Fibroblast of gingiva (primary cell): ENCODE measurements around the gene MKLN1.
A peak's percentile ranks its signal among the peaks of the same experiment; 100 is the strongest.
"Not testable (repeated sequence)": the region's sequence is repeated elsewhere in the genome, so short reads cannot be mapped to it uniquely, and the experiment has no call there.

Source experiments
- DNase-seq: peaks from one replicate; pipeline ENCODE4 v3.0.0-alpha.2; 2011; ENCODE audit warnings: low read depth

The MKLN1 gene

GRCh38 chr7:131327626-131328376 is at the start of gene MKLN1:
Gene MKLN1 (plus strand): TSS chr7:131327876. CDS start chr7:131327900, 24 bp downstream.
- peak; percentile 88 for DNase-seq

- DNase-seq = no peak
Measured at GRCh38 chr7:131279044-131279443, 48.6 kb upstream of the MKLN1 start.

GRCh38 chr7:131281266-131282048 is 46.2 kb upstream of the MKLN1 start:
- no peak for DNase-seq

DNA sequence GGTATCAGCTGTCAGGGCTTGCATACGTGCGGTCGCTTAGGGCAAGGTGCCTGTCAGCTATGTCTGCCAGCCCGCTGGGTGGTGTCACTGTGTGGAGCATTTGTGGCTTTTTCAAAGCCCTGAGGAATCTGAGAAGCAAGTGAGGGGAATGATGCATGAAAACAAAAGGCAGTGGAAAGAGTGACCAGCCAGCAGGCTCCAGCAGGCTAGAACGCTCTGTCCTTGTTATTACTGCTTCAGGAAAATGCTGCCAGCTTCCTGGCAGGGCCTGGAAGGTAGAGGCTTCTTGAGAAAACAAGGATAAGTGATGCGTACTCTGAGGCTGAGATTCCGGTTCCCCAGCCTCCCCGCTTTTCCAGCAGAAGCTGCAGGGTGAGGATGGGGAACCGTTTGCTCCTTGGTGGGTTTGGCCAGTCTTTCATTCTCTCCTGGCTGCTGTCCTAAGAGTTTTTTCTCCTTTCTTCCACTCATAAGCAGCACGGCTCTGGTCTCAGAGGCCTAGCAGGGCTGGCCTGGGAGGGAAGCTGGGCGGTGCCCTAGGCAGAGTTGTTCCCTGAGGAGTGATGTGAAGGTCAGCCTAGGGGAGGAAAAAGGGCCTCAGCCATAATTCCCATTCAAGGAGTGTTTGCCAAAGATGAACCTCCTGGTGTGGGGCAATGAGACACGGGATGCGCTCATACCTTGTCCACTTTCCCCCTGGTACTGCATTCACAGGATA is 42.8 kb upstream of the MKLN1 start:
- DNase-seq = peak; percentile 57

DNA sequence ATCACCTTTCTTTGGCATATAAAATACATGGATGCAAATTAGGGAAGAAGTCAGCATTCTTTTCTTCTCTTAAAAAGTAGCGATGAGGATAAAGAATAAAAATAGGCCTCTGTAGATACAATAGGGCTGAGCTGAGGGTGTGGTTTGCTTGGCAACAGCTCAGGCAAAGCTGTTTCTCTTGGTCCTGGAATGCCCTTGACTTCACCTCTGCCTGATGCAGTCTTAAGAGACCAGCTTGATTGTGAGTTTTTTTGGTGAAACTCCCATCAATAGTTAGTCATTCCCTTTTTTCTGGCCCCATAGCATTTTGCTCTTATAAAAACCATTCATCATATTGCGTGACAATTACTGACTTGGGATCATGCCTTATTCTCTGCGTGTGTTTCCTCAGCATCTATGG is 42.1 kb upstream of the MKLN1 start:
- no peak for DNase-seq

DNA sequence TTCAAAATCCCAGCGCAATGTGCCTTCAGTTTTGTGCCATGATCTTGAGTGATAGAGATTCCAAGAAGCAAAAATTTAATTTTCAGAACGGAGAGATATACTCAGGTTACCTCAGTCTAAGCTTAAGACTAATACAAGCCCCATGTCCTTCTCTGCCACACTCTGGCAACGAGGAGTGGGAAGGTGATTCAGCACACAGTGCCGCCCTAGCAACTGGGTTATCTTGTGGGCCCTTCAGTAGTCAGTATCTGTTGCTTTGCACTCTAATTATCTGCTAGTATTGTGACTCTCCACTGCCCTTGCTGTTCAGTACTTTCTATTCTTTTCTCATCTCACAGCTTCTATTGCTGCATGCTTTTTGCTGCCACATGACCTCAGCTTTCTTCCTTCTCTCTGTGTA is 39.2 kb upstream of the MKLN1 start:
- no peak for DNase-seq

- no peak for DNase-seq
Measured at GRCh38 chr7:131289051-131289450, 38.6 kb upstream of the MKLN1 start.

DNA sequence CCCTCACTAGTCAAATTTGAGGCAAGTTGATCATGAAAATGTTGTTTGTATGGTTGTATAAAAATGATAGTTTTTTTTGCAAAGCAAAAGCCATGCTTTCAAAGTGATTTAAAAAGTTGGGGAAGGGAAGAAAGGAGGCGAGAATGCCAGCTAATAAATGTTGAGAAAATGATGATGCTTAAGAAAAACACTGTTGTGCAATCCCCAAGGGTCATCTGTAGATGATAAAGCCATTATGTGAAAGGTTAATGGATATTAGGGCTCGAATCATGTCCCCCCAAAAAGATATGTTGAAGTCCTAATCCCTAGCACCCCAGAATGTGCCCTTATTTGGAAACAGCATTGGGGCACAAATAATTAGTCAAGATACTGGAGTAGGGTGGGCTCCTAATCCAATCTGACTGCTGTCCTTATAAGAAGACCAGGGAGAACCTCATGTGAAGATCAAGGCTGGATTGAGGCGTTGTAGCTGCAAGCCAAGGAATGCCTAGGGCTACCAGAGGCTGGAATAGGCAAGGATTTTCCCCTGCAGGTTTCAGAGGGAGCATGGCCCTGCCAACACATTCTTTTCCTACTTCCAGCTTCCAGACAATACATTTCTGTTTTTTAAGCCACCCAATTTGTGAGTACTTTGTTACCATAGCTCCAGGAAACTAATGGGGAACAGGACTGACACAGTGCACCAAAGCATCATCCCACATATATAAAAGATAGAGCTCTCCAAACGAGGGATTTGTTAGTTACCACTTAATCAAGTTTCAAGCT is 35.4 kb upstream of the MKLN1 start:
- DNase-seq = no peak

DNA sequence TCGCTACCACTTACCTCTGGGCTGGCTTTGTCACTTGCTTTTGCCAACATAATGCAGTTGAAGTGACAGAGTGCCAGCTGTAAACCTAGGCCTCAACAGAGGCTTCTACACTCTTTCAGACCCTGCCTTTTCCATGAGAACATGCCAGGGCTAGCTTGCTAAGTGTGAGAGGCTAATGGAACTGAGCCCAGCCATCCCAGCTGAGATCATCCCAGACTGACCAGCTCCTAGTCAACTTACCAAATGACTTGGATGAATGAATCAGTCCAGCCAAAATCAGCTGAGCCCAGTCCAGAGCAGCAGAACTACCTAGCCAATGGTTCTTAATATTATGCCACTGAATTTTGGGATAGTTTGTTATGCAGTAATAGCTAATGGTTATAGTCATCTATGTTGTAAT is 34.7 kb upstream of the MKLN1 start:
- peak; percentile 49 for DNase-seq

DNA sequence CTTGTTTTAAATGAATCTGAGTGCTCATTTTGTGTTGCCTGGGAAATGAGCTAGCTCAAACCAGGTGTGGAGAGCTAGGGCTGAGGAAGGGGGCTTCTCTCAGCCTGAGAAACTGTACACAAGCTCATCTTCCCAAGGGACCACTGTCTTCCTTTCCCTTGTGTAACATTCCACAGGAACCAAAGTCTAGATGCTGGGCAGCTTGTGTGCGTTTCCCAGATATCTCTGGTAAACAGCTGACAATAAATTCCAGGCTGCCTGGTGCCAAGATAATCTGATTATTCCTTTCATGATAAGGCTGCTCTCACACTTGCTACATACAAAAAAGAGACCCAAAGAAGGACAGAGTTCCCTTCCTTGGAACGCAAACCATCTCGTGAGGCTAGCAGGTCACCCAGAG is 33.1 kb upstream of the MKLN1 start:
- DNase-seq = no peak

- DNase-seq = no peak
Measured at GRCh38 chr7:131298608-131298992, 29.1 kb upstream of the MKLN1 start.

- no peak for DNase-seq
Measured at GRCh38 chr7:131299074-131299473, 28.6 kb upstream of the MKLN1 start.

- no peak for DNase-seq
Measured at GRCh38 chr7:131300078-131300477, 27.6 kb upstream of the MKLN1 start.

- no peak for DNase-seq
Measured at GRCh38 chr7:131300572-131301466, 26.9 kb upstream of the MKLN1 start.

DNA sequence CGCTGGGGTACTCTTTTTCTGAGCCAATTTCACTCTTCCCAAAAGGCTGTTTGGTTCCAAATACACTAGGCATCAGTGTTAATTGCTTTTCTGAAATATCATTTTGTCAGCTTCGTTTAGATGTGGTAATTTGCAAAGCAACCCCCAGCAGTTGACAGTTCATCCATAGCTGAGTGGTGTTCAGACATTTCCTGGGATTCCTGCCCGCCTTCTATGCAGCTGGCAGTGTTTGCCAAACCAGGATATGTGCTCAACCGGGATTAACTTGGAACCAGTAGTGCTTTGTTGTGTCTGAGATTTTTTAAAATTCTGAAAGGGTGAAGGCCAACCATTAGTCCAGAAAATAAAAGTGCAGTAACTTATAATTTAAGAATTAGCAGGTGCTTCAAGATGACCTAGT is 25.2 kb upstream of the MKLN1 start:
- DNase-seq = no peak

GRCh38 chr7:131302876-131303707 is 24.6 kb upstream of the MKLN1 start:
- DNase-seq = no peak

- DNase-seq = no peak
Measured at GRCh38 chr7:131305152-131305551, 22.5 kb upstream of the MKLN1 start.

DNA sequence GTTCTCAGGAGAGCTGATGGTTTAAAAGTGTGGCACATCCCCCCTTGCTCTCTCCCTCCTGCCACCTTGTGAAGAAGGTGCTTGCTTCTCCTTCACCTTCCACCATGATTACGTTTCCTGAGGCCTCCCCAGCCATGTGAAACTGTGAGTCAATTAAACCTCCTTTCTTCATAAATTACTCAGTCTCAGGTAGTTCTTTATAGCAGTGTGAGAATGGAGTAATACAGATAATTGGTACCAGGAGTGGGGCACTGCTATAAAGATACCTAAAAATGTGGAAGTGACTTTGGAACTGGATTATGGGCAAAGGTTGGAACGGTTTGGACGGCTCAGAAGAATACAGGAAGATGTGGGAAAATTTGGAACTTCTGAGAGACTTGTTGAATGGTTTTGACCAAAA is 21.6 kb upstream of the MKLN1 start:
- DNase-seq = not testable (repeated sequence)

- no peak for DNase-seq
Measured at GRCh38 chr7:131306777-131307176, 20.9 kb upstream of the MKLN1 start.

DNA sequence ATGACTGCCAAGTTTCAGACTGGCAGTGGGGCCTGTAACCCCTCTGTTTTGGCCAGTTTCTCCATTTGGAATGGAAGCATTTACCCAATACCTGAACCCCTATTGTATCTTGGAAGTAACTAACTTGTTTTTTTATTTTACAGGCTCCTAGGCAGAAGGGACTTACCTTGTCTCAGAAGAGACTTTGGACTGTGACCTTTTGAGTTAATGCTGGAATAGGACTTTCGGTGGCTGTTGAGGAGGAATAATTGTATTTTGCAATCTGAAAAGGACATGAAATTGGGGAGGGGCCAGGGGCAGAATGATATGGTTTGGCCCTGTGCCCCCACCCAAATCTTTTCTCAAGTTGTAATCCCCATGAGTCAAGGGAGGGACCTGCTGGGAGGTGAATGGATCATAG is 20.0 kb upstream of the MKLN1 start:
- DNase-seq = no peak
